Muscle of leg (tissue), 11 donors: ENCODE results near the gene SLC24A4. TPM values are rescaled to one million over a fixed set of nuclear protein-coding genes. Genes with fewer than 3 reads are reported as not detected.

Experiments used
- DNase-seq: peaks from one replicate; pipeline ENCODE4 v3.0.0; 2013
- H3K27ac ChIP-seq: one replicate; pipeline ENCODE4 v1.5.1; 2013; ENCODE audit warnings: mild to moderate bottlenecking, low read length, control low read depth
- H3K27me3 ChIP-seq: one replicate; pipeline ENCODE4 v1.6.1; 2013; ENCODE audit warnings: low read length; ENCODE audit not compliant: control insufficient read depth, insufficient read depth
- H3K36me3 ChIP-seq: one replicate; pipeline ENCODE4 v1.6.1; 2013; ENCODE audit warnings: low read length; ENCODE audit not compliant: control insufficient read depth, insufficient read depth
- H3K4me1 ChIP-seq: one replicate; pipeline ENCODE4 v1.6.1; 2013; ENCODE audit warnings: low read length; ENCODE audit not compliant: control insufficient read depth, insufficient read depth
- H3K4me3 ChIP-seq: one replicate; pipeline ENCODE4 v1.5.1; 2013; ENCODE audit warnings: low read length, control low read depth
- H3K9me3 ChIP-seq: replicated peaks from 2 replicates; pipeline ENCODE4 v1.6.1; 2013; ENCODE audit warnings: low read depth, low read length; ENCODE audit not compliant: control insufficient read depth
- WGBS: methylation state at CpG from one replicate; pipeline ENCODE4 v1.1.5; 2013; ENCODE audit warnings: missing lambda C conversion rate; ENCODE audit not compliant: insufficient coverage; 5-methylcytosine and 5-hydroxymethylcytosine counted together
- polyA plus RNA-seq, 8 donors: library from polyadenylated mRNA; unstranded; fragments of 120-200 nt; gene quantifications; one replicate each; pipeline versions ENCODE4 v1.2.1 to v1.2.3, GENCODE V29; 2013; ENCODE audit warnings: inconsistent platforms in 1 of 8, low replicate concordance in 1 of 8; ENCODE audit not compliant: insufficient read length in 8 of 8, insufficient read depth in 1 of 8
- total RNA-seq: library from RNA; stranded (reverse); fragments of 120-200 nt; gene quantifications from one replicate; pipeline ENCODE4 v1.2.4, GENCODE V29; 2013

SLC24A4 gene
- total and polyA plus RNA-seq, 9 donors, result 1.8 to 6.6 (median 2.9) TPM

GRCh38 chr14:92427096-92427495 is 104.1 kb downstream of the SLC24A4 start:
- Histone ChIP-seq H3K4me1 (peaks cover 32% of the 10 kb centered on the region), H3K4me3 (no peak overlapping the region), H3K27me3 (no peaks in the 10 kb centered on the region), H3K9me3 (peaks cover 2% of the 10 kb centered on the region), H3K36me3 (no peaks in the 10 kb centered on the region), H3K27ac (peak overlapping the region; percentile 75)
- 78% methylated on average over 2 of the region's 3 CpGs for WGBS
- DNase-seq, result no peak

- H3K27ac ChIP-seq, result peak overlapping the region; percentile 31
- DNase-seq, result peak; percentile 43
- H3K4me1 ChIP-seq, result peaks cover 32% of the 10 kb centered on the region
- H3K9me3 ChIP-seq, result no peaks in the 10 kb centered on the region
- no peaks in the 10 kb centered on the region for H3K27me3 ChIP-seq
- WGBS, result no CpG with 5 or more reads among the region's 3 CpGs
- no peaks in the 10 kb centered on the region for H3K36me3 ChIP-seq
- H3K4me3 ChIP-seq, result no peak overlapping the region
Measured at GRCh38 chr14:92430686-92431085, 107.7 kb downstream of the SLC24A4 start.

DNA sequence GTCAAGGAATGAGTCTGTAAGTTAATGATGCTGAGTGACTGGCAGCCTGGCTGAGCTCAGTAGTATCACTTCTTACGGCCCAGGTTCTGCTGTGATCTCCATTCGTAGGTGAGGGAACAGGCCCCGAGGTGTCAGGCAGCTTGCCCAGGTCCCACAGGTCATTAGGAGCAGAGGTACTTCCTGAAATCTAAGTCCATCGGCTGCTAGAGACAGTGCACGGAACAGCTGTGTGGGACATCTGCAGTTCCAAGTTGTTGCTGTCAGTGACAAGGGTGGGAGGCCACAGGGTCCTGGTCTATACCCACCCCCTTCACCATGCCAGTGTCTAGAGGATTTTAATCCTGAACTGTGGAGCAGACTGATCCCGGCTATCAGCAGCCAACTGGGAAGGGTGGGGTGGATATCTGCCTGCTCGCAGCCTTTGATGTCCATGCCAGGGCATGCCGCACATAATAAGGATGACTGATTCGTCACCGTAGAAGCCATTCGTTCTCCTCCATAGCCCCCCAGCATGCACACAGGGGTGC is 108.3 kb downstream of the SLC24A4 start:
- Histone ChIP-seq H3K27me3 (no peaks in the 10 kb centered on the region), H3K4me1 (peaks cover 28% of the 10 kb centered on the region), H3K4me3 (no peak overlapping the region), H3K9me3 (no peaks in the 10 kb centered on the region), H3K36me3 (no peaks in the 10 kb centered on the region), H3K27ac (peak overlapping the region; percentile 32)
- DNase-seq, result peak; percentile 53
- WGBS, result 40% methylated on average over 9 of the region's 11 CpGs

- Histone ChIP-seq H3K27me3 (peaks cover 2% of the 10 kb centered on the region), H3K9me3 (no peaks in the 10 kb centered on the region), H3K36me3 (no peaks in the 10 kb centered on the region), H3K4me1 (peaks cover 20% of the 10 kb centered on the region), H3K4me3 (no peak overlapping the region), H3K27ac (no peak overlapping the region)
- WGBS, result no CpG with 5 or more reads among the region's 2 CpGs
- no peak for DNase-seq
Measured at GRCh38 chr14:92433407-92433806, 110.4 kb downstream of the SLC24A4 start.

DNA sequence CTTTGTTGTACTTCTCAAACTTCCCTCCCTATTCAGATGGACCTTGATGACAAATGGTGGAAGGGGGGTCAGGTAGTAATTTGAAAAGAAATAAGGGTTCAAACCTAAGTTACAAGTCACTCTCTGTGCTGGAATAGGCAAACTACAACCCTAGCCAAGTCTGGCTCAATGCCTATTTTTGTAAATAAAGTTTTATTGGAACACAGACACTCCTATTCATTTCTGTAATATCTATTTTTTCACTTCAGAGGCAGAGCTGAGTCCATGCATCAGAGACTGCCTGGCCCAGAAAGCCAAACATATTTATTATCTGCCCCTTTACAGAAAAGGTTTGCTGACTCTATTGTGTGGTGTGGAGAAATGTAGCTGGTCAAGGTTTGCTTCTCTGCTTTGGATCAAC is 112.2 kb downstream of the SLC24A4 start:
- H3K4me1 ChIP-seq, result peaks cover 37% of the 10 kb centered on the region
- no peaks in the 10 kb centered on the region for H3K9me3 ChIP-seq
- peaks cover 4% of the 10 kb centered on the region for H3K27me3 ChIP-seq
- H3K4me3 ChIP-seq, result no peak overlapping the region
- no peak for DNase-seq
- no peak overlapping the region for H3K27ac ChIP-seq
- H3K36me3 ChIP-seq, result no peaks in the 10 kb centered on the region

DNA sequence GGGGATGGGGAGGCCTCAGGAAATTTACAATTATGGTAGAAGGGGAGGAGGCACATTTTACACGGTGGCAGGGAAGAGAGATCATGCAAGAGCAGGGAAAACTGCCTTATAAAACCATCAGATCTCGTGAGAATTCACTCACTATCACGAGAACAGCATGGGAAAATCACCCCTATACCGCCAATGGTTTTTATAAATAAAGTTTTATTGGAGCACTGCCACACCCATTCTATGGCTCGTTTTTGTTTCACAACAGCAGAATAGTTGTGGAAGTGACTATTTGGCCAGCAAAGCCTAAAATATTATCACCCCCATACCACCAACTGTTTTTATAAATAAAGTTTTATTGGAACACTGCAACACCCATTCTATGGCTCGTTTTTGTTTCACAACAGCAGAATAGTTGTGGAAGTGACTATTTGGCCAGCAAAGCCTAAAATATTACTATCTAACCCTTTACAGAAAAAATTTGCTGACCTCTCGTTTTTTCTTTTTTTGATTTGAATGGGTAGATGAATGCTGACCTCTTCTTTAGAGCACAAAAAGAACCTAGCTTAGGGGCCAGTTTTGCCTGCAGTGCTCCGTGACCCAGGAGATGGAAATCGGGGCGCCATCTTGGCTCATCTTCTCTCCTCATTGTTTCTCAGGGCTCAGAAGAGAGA is 113.3 kb downstream of the SLC24A4 start:
- Histone ChIP-seq H3K27ac (no peak overlapping the region), H3K36me3 (no peaks in the 10 kb centered on the region), H3K9me3 (no peaks in the 10 kb centered on the region), H3K27me3 (peaks cover 4% of the 10 kb centered on the region), H3K4me1 (peaks cover 29% of the 10 kb centered on the region), H3K4me3 (no peak overlapping the region)
- no CpG with 5 or more reads among the region's 10 CpGs for WGBS
- no peak for DNase-seq

- peaks cover 4% of the 10 kb centered on the region for H3K27me3 ChIP-seq
Measured at GRCh38 chr14:92437309-92437708, 114.3 kb downstream of the SLC24A4 start.

GRCh38 chr14:92437729-92438285 is 114.8 kb downstream of the SLC24A4 start:
- no peaks in the 10 kb centered on the region for H3K36me3 ChIP-seq
- H3K4me1 ChIP-seq, result peaks cover 24% of the 10 kb centered on the region
- no peaks in the 10 kb centered on the region for H3K9me3 ChIP-seq
- 49% methylated on average over 6 of the region's 12 CpGs for WGBS
- no peak overlapping the region for H3K4me3 ChIP-seq
- peaks cover 4% of the 10 kb centered on the region for H3K27me3 ChIP-seq
- DNase-seq, result no peak
- no peak overlapping the region for H3K27ac ChIP-seq

More at GRCh38 chr14:92437309-92437708, 114.3 kb downstream of the SLC24A4 start:
- 59% methylated on average over 3 of the region's 5 CpGs for WGBS
- H3K27ac ChIP-seq, result no peak overlapping the region
- peaks cover 19% of the 10 kb centered on the region for H3K4me1 ChIP-seq
- H3K4me3 ChIP-seq, result no peak overlapping the region
- H3K9me3 ChIP-seq, result no peaks in the 10 kb centered on the region
- DNase-seq, result no peak
- no peaks in the 10 kb centered on the region for H3K36me3 ChIP-seq

DNA sequence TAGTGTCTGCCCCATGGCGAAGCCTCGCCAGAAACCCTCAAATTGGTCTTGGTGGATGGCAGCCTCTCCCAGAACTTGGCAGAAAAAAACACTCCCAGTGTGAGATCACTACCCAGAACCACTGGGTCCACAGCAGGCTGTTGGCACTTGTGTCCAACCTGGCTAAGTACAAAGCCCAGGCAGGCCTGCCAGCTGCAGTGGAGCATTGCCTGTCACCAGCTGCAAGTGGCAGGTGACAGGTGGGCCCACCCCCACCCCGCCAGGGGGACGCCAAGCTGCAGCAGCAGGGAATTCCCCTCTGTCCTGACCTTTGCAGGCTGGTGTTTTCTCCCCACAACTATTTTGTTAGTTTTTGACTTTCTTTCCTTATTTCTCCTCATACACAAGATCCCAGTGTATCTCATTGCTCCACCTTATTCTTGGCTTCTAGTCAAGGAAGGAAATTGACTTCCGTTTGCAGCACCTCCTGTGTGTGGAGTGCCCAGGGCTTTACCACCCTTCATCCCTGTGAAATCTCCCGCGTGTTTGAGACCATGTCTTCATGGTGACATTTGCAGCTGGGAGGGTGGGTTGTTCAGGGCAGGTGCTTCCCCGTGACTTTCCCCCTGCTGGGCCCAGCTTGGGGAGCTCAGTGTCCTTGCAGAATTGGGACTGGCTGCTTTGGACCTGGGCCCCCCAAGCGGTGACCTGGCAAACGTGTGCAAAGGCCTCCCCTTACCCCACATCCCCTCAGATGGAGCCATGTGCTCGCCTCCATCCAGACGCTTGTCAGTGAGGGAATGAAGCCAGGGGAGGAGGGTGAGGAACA is 116.8 kb downstream of the SLC24A4 start:
- Histone ChIP-seq H3K27me3 (peaks cover 4% of the 10 kb centered on the region), H3K4me1 (peaks cover 33% of the 10 kb centered on the region), H3K4me3 (no peak overlapping the region), H3K36me3 (no peaks in the 10 kb centered on the region), H3K9me3 (no peaks in the 10 kb centered on the region), H3K27ac (no peak overlapping the region)
- DNase-seq, result peak; percentile 37
- 78% methylated on average over 4 of the region's 12 CpGs for WGBS

- H3K27me3 ChIP-seq, result peaks cover 4% of the 10 kb centered on the region
- H3K27ac ChIP-seq, result no peak overlapping the region
- WGBS, result 87% methylated on average over 3 of the region's 7 CpGs
- peaks cover 33% of the 10 kb centered on the region for H3K4me1 ChIP-seq
- no peaks in the 10 kb centered on the region for H3K9me3 ChIP-seq
- no peak for DNase-seq
- no peaks in the 10 kb centered on the region for H3K36me3 ChIP-seq
- no peak overlapping the region for H3K4me3 ChIP-seq
Measured at GRCh38 chr14:92440345-92441003, 117.5 kb downstream of the SLC24A4 start.
